Measurements from ENCODE around the gene TSPAN4.

The TSPAN4 gene

GRCh38 chr11:824942-825341, 17.7 kb upstream of the TSPAN4 start:
- DNase-seq = peak; percentile 35

GRCh38 chr11:825366-826226, 17.1 kb upstream of the TSPAN4 start:
- DNase-seq = no peak

- DNase-seq = no peak
These were observed 16.4 kb upstream of the TSPAN4 start for GRCh38 chr11:826227-826621.

GRCh38 chr11:826836-827145, 15.9 kb upstream of the TSPAN4 start:
- no peak for DNase-seq

- no peak for DNase-seq
These were observed 15.3 kb upstream of the TSPAN4 start for GRCh38 chr11:827146-827896.

GRCh38 chr11:827897-828192, 14.8 kb upstream of the TSPAN4 start, which contains the start of gene CRACR2B:
Gene CRACR2B, plus strand, starts transcription at chr11:827919. Its CDS starts 689 bp downstream, at chr11:828608.
- no peak for DNase-seq

- DNase-seq = no peak
These were observed 14.0 kb upstream of the TSPAN4 start for GRCh38 chr11:828506-829175.

GRCh38 chr11:829176-829846, 13.3 kb upstream of the TSPAN4 start:
- DNase-seq = no peak

- DNase-seq = no peak
These were observed 12.8 kb upstream of the TSPAN4 start for GRCh38 chr11:829847-830294.

GRCh38 chr11:830295-831117, 12.1 kb upstream of the TSPAN4 start:
- DNase-seq = peak; percentile 64

- no peak for DNase-seq
These were observed 11.4 kb upstream of the TSPAN4 start for GRCh38 chr11:831118-831864.

GRCh38 chr11:831961-832528, 10.6 kb upstream of the TSPAN4 start:
- DNase-seq = no peak

GRCh38 chr11:832529-833113, 10.0 kb upstream of the TSPAN4 start, which contains the start of gene CD151:
Gene CD151, plus strand, starts transcription at chr11:832952. Its CDS starts 3,118 bp downstream, at chr11:836070.
- no peak for DNase-seq

- no peak for DNase-seq
These were observed 9.4 kb upstream of the TSPAN4 start for GRCh38 chr11:833114-833791.

- no peak for DNase-seq
These were observed 8.8 kb upstream of the TSPAN4 start for GRCh38 chr11:833849-834311.

GRCh38 chr11:834371-835316, 8.0 kb upstream of the TSPAN4 start:
- DNase-seq = no peak

- DNase-seq = no peak
These were observed 6.4 kb upstream of the TSPAN4 start for GRCh38 chr11:836274-836673.

GRCh38 chr11:836700-837099, 6.0 kb upstream of the TSPAN4 start:
- DNase-seq = no peak
